IPS-15b (cell line): Measurements from ENCODE around the gene CRCP.
"Not testable (repeated sequence)": the region's sequence is repeated elsewhere in the genome, so short reads cannot be mapped to it uniquely, and the experiment has no call there.

ENCODE experiments used
- H3K27me3 ChIP-seq: one replicate; pipeline ENCODE4 v1.6.1; 2013; ENCODE audit warnings: low read length; ENCODE audit not compliant: control insufficient read depth, insufficient read depth
- H3K36me3 ChIP-seq: one replicate; pipeline ENCODE4 v1.6.1; 2013; ENCODE audit warnings: low read length; ENCODE audit not compliant: control insufficient read depth, insufficient read depth
- H3K4me1 ChIP-seq: one replicate; pipeline ENCODE4 v1.6.1; 2013; ENCODE audit warnings: mild to moderate bottlenecking, low read length; ENCODE audit not compliant: control insufficient read depth, insufficient read depth
- H3K4me3 ChIP-seq: one replicate; pipeline ENCODE4 v1.5.1; 2013; ENCODE audit warnings: low read depth, low read length
- H3K9ac ChIP-seq: one replicate; pipeline ENCODE4 v1.6.1; 2013; ENCODE audit warnings: low read depth, mild to moderate bottlenecking, low read length
- H3K9me3 ChIP-seq: one replicate; pipeline ENCODE4 v1.6.1; 2013; ENCODE audit warnings: mild to moderate bottlenecking, low read length; ENCODE audit not compliant: control insufficient read depth, insufficient read depth

CRCP gene

GRCh38 chr7:66088861-66089838 is 25.5 kb upstream of the CRCP start:
- Histone ChIP-seq H3K9me3 (no peaks in the 10 kb centered on the region), H3K4me3 (no peak overlapping the region), H3K9ac (peak overlapping the region; percentile 12), H3K27me3 (no peaks in the 10 kb centered on the region), H3K4me1 (peaks cover 3% of the 10 kb centered on the region), H3K36me3 (peaks cover 2% of the 10 kb centered on the region)

- H3K4me1 ChIP-seq = peaks cover 3% of the 10 kb centered on the region
- H3K4me3 ChIP-seq = no peak overlapping the region
- no peaks in the 10 kb centered on the region for H3K36me3 ChIP-seq
- H3K9ac ChIP-seq = no peak overlapping the region
- no peaks in the 10 kb centered on the region for H3K9me3 ChIP-seq
- no peaks in the 10 kb centered on the region for H3K27me3 ChIP-seq
Measured at GRCh38 chr7:66092654-66093053, 22.0 kb upstream of the CRCP start.

GRCh38 chr7:66095010-66095409 is 19.6 kb upstream of the CRCP start:
- no peak overlapping the region for H3K9ac ChIP-seq
- no peaks in the 10 kb centered on the region for H3K36me3 ChIP-seq
- no peak overlapping the region for H3K4me3 ChIP-seq
- H3K4me1 ChIP-seq = no peaks in the 10 kb centered on the region
- no peaks in the 10 kb centered on the region for H3K27me3 ChIP-seq
- H3K9me3 ChIP-seq = no peaks in the 10 kb centered on the region

- Histone ChIP-seq H3K4me3 (no peak overlapping the region), H3K36me3 (no peaks in the 10 kb centered on the region), H3K9me3 (no peaks in the 10 kb centered on the region), H3K4me1 (no peaks in the 10 kb centered on the region), H3K9ac (no peak overlapping the region), H3K27me3 (no peaks in the 10 kb centered on the region)
Measured at GRCh38 chr7:66099232-66099550, 15.5 kb upstream of the CRCP start.

GRCh38 chr7:66099551-66100407 is 14.9 kb upstream of the CRCP start:
- Histone ChIP-seq H3K9ac (peak overlapping the region; percentile 41), H3K9me3 (no peaks in the 10 kb centered on the region), H3K4me3 (peak overlapping the region; percentile 46), H3K36me3 (no peaks in the 10 kb centered on the region), H3K27me3 (no peaks in the 10 kb centered on the region), H3K4me1 (no peaks in the 10 kb centered on the region)

- no peaks in the 10 kb centered on the region for H3K9me3 ChIP-seq
- no peaks in the 10 kb centered on the region for H3K27me3 ChIP-seq
- peak overlapping the region; percentile 46 for H3K4me3 ChIP-seq
- H3K9ac ChIP-seq = no peak overlapping the region
- no peaks in the 10 kb centered on the region for H3K36me3 ChIP-seq
- H3K4me1 ChIP-seq = peaks cover 3% of the 10 kb centered on the region
Measured at GRCh38 chr7:66100408-66101050, 14.1 kb upstream of the CRCP start.

GRCh38 chr7:66102168-66102567 is 12.5 kb upstream of the CRCP start:
- H3K27me3 ChIP-seq, H3K9me3 ChIP-seq, H3K4me1 ChIP-seq, H3K4me3 ChIP-seq, H3K9ac ChIP-seq, H3K36me3 ChIP-seq: not testable (repeated sequence)

GRCh38 chr7:66103994-66104393 is 10.7 kb upstream of the CRCP start:
- not testable (repeated sequence) for H3K4me3 ChIP-seq, H3K27me3 ChIP-seq, H3K9ac ChIP-seq, H3K4me1 ChIP-seq, H3K36me3 ChIP-seq, H3K9me3 ChIP-seq

- H3K4me3 ChIP-seq = no peak overlapping the region
Measured at GRCh38 chr7:66105263-66105748, 9.3 kb upstream of the CRCP start.

GRCh38 chr7:66108410-66108809 is 6.2 kb upstream of the CRCP start:
- not testable (repeated sequence) for H3K27me3 ChIP-seq, H3K36me3 ChIP-seq, H3K4me1 ChIP-seq, H3K9ac ChIP-seq, H3K4me3 ChIP-seq, H3K9me3 ChIP-seq

More at GRCh38 chr7:66105263-66105748, 9.3 kb upstream of the CRCP start:
- Histone ChIP-seq H3K9ac (no peak overlapping the region), H3K36me3 (no peaks in the 10 kb centered on the region), H3K9me3 (no peaks in the 10 kb centered on the region), H3K4me1 (peaks cover 3% of the 10 kb centered on the region), H3K27me3 (no peaks in the 10 kb centered on the region)

GRCh38 chr7:66110856-66111255 is 3.8 kb upstream of the CRCP start:
- H3K9ac ChIP-seq = no peak overlapping the region
- no peaks in the 10 kb centered on the region for H3K9me3 ChIP-seq
- no peak overlapping the region for H3K4me3 ChIP-seq
- no peaks in the 10 kb centered on the region for H3K36me3 ChIP-seq
- H3K27me3 ChIP-seq = no peaks in the 10 kb centered on the region
- no peaks in the 10 kb centered on the region for H3K4me1 ChIP-seq
